Stimulated activated CD4-positive, alpha-beta T cell treated with anti-CD3 and anti-CD28 coated beads, Interleukin-15, amount 100 ng/mL, for 48 hours (primary cell): ENCODE data around the gene BBS9.

Experiments
- DNase-seq, 2 donors: peaks; one replicate each; pipeline ENCODE4 v3.0.0-alpha.2; 2020; ENCODE audit warnings: low read depth in 2 of 2

The BBS9 gene

GRCh38 chr7:33127085-33127484, 2.3 kb upstream of the BBS9 start:
- DNase-seq, result no peak

GRCh38 chr7:33128631-33128989, 754 bp upstream of the BBS9 start:
- DNase-seq, result no peak

GRCh38 chr7:33129806-33130153, 416 bp downstream of the BBS9 start:
- no peak for DNase-seq

- no peak for DNase-seq
These were observed 820 bp downstream of the BBS9 start for GRCh38 chr7:33130184-33130583.

- no peak for DNase-seq
These were observed 7.7 kb downstream of the BBS9 start for GRCh38 chr7:33137103-33137502.

- no peak for DNase-seq
These were observed 13.2 kb downstream of the BBS9 start for GRCh38 chr7:33142585-33142984.

- DNase-seq, result no peak
These were observed 14.8 kb downstream of the BBS9 start for GRCh38 chr7:33143996-33144718.

GRCh38 chr7:33145156-33145555, 15.8 kb downstream of the BBS9 start:
- no peak for DNase-seq

- DNase-seq, result no peak
These were observed 22.7 kb downstream of the BBS9 start for GRCh38 chr7:33152087-33152486.

GRCh38 chr7:33155811-33156210, 26.4 kb downstream of the BBS9 start:
- DNase-seq, result no peak

GRCh38 chr7:33156441-33156840, 27.1 kb downstream of the BBS9 start:
- no peak for DNase-seq

GRCh38 chr7:33157311-33157710, 27.9 kb downstream of the BBS9 start:
- DNase-seq, result no peak

GRCh38 chr7:33157781-33158180, 28.4 kb downstream of the BBS9 start:
- DNase-seq, result no peak

- no peak for DNase-seq
These were observed 48.5 kb downstream of the BBS9 start for GRCh38 chr7:33177876-33178275.

GRCh38 chr7:33179519-33179918, 50.2 kb downstream of the BBS9 start:
- no peak for DNase-seq

GRCh38 chr7:33183504-33183903, 54.1 kb downstream of the BBS9 start:
- no peak for DNase-seq

- no peak for DNase-seq
These were observed 55.5 kb downstream of the BBS9 start for GRCh38 chr7:33184828-33185227.

GRCh38 chr7:33185786-33186185, 56.4 kb downstream of the BBS9 start:
- DNase-seq, result no peak

GRCh38 chr7:33186192-33186591, 56.8 kb downstream of the BBS9 start:
- DNase-seq, result no peak

- DNase-seq, result no peak
These were observed 61.4 kb downstream of the BBS9 start for GRCh38 chr7:33190688-33191304.

GRCh38 chr7:33191340-33191739, 62.0 kb downstream of the BBS9 start:
- DNase-seq, result no peak

GRCh38 chr7:33192695-33193291, 63.4 kb downstream of the BBS9 start:
- no peak for DNase-seq

GRCh38 chr7:33193308-33193864, 64.0 kb downstream of the BBS9 start:
- DNase-seq, result no peak
